HG02981 (cell line): ENCODE results near the gene RPRM.
"Not testable (repeated sequence)": the region's sequence is repeated elsewhere in the genome, so short reads cannot be mapped to it uniquely, and the experiment has no call there.

Experiments used
- ATAC-seq: cut with Tn5 transposase; IDR thresholded peaks from one replicate; pipeline ENCODE4 v1.9.1; 2021; ENCODE audit warnings: mild to moderate bottlenecking, moderate library complexity; ENCODE audit not compliant: unreplicated experiment

RPRM gene

DNA sequence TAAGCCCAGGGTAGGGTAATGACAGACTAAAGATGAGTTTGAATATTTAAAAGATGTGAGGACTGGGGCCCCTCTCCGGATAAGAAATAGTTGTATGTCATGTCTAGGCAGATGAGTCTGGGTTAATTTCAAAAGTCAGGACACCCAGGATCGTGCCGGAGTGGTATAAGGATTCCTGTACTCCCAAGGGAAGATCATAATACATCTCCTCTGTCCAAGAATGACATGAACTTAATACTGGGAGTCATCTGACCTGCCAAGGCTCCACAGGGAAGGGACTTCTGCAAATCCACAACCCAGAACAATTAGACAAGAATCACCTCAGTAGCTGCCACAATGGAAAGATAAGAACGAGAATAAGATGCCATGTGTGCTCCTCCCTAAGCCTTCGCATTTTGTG, 17.1 kb downstream of the RPRM start:
- ATAC-seq = no peak

DNA sequence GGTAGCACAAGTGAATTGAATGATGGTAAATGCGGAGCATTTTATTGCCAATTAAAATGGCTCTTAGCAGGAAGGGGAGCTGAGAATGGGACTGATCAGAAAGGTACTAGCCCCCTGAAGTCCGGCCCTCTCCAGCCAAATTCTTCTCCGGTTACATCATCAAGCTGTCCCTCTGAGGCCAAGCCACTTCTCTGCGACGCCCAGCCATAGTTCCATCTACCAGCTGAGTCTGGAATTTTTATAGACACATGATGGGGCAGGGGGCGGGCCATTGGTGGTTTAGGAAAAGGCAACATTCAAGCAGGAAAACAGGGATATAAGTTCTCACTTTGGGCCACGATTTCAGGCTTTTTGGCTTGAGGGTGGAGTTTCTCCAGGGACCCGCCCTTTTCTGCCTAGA, 22.7 kb downstream of the RPRM start:
- ATAC-seq = no peak

DNA sequence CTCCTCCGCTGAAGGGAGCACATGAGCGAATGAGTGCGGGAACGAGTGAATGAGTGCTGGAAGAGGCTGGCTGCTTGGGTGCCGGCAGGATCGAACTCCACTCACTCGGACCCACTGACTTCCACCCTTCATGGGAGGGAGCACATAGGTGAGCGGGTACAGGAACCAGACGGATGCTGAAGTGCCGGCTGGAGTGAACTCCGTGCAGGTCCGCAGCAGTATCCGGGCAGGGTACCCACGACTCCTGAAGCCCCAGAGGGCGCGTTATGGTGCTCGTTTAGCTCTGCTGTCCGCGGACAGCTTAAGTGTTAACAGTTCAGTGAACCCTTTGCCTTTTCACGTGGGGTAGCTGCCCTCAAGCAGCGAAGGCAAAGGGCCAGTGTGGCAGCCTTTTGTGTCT, 23.2 kb downstream of the RPRM start:
- no peak for ATAC-seq

DNA sequence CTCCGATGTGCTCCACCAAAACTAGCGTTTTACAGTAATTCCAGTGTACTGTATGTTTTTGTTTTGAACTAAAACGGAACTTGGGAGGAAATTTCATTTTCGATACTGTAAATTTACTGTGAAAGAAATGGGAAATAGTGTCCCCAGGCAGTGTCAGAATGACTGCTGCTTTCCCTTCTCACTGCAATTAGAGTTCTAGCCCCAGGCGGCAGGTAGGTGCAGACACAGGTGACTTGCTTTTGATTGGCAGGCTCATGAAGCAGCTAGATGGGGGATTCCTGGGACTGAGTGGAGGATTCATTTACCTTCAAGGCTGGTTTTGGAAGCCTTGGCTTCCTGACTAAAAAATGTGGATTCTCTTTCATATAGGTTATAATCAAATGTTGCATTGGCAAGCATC, 27.0 kb downstream of the RPRM start:
- no peak for ATAC-seq

DNA sequence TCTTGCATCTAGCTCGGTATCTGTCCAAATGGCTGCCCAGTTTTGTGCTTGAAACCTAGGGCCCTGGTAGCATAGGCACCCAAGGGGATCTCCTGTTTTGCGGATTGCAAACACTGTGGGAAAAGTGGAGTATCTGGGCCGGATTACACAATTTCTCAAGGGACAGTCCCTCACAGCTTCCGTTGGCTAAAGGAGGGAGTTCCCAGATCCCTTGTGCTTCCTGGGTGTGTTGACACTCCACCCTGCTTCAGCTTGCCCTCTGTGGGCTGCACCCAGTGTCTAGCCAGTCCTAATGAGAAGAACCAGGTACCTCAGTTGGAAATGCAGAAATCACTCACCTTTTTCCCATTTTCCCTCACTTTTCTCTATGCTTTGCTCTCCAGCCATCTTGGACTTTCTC, 35.5 kb downstream of the RPRM start:
- ATAC-seq = no peak

DNA sequence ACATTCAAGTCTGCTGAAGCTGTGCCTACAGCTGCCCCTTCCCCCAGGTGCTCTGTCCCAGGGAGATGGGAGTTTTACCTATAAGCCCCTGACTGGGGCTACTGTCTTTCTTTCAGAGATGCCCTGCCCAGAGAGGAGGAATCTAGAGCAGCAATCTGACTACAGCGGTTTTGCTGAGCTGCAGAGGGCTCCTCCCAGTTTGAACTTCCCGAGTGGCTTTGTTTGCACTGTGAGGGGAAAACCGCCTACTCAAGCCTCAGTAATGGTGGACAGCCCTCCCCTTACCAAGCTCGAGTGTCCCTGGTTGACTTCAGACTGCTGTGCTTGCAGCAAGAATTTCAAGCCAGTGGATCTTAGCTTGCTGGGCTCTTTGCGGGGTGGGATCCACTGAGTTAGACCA, 35.9 kb downstream of the RPRM start:
- ATAC-seq = not testable (repeated sequence)

DNA sequence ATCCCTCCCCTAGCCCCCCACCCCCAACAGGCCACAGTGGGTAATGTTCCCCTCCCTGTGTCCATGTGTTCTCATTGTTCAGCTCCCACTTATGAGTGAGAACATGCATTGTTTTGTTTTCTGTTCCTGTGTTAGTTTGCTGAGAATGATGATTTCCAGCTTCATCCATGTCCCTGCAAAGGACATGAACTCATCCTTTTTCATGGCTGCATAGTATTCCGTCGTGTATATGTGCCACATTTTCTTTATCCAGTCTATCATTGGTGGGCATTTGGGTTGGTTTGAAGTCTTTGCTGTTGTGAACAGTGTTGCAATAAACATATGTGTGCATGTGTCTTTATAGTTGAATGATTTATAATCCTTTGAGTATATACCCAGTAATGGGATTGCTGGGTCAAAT, 38.5 kb downstream of the RPRM start:
- not testable (repeated sequence) for ATAC-seq

DNA sequence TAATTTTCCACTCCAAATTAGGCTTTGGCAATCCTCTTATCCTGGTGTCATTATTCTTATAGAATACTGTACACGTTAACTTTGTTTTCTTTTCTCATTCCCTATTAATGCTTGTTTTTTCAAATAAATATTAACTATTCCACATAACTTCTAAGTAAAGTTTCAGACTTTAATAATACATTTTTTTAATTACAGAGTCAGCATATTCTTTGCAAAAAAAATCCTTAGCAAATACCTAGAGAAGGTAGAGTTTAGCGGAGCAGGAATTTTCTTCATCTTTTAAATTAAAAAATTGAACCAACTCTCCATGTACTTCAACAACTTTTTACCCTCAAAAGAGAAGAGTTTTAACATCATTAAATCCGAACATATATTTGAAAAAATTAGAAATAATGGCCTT, 45.2 kb downstream of the RPRM start:
- no peak for ATAC-seq

DNA sequence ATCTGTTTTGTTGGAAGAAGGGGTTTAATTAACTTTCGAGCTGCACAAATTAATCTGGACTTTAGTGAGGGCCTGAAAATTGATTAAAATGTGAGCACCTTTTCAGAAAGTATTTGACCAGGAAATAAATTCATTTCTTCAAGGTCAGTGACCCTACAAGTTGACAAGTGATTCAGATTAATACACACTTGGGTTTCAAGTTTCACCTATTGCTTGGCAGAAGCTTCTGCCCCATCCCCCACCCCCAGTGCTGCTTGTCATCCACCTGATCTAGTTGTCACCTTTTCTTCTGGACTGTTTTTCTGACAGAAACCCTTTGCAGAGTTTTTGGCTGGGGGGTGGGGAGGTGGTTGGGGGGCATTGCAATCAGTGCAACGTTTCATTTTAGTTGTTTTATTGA, 46.2 kb downstream of the RPRM start:
- no peak for ATAC-seq

DNA sequence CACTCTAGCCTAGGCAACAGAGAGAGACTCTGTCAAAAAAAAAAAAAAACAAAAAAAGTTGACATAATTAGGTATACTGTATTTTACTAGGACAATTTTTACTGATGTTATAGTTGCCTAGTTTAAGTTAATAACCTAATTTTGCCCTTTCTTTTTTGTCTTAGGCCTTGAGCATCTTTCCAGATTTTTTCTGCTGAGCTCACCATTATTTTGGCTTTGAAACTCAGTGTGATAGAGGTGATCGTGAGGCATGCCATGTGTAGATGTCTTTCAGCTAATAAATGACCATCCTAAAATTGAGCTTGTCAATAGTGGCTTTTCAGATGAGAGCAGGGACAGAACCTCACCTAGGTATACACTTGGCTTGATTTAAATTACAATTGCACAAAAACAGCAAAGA, 47.4 kb downstream of the RPRM start:
- ATAC-seq = no peak
